A549 (cell line): ENCODE measurements around the gene RAPGEF4. TPM values are rescaled to one million over a fixed set of nuclear protein-coding genes. Genes with fewer than 3 reads are reported as not detected.

Experiments used
- ATAC-seq, 2 experiments: fragments of 200-7000 bp in 1 of 2; fragments of >200 bp in 1 of 2; cut with Nextera tagmentation in 1 of 2; cut with Tn5 transposase in 1 of 2; 3 replicates each; pipeline versions ENCODE4 v1.8.0 to v1.9.1; 2018 to 2020; ENCODE audit warnings: mild to moderate bottlenecking in 1 of 2, moderate library complexity in 1 of 2
- CTCF ChIA-PET: fragments of 300-600 bp; sonication (Branson Sonifier 250); formaldehyde crosslinking; extraction: SDS; loops from one replicate; lab custom pipeline; 2021; ENCODE audit warnings: antibody characterized with exemption, inconsistent platforms; lab: Yijun Ruan, JAX
- POLR2A ChIA-PET: fragments of 350-600 bp; formaldehyde crosslinking; extraction: SDS; loops from one replicate; lab custom pipeline; 2021; ENCODE audit warnings: antibody characterized with exemption, inconsistent platforms; lab: Yijun Ruan, JAX
- DNase-seq, 2 experiments: peaks; one replicate each; pipeline versions ENCODE4 v3.0.0 to v3.0.0-alpha.2; 2011 to 2016; ENCODE audit warnings: low read depth in 1 of 2, low spot score in 1 of 2
- FAIRE-seq: peaks from 2 replicates; lab custom pipeline; 2011; peaks lifted over from hg19 to GRCh38; lab: Jason Lieb, UNC
- H3K27ac ChIP-seq, 2 experiments: fragments of >200 bp; sonication (Bioruptor Twin); formaldehyde crosslinking; 3 replicates each; pipeline ENCODE4 v1.5.1; 2016 to 2017
- H3K4me1 ChIP-seq: fragments of >200 bp; sonication (Bioruptor Twin); formaldehyde crosslinking; 3 replicates; pipeline ENCODE4 v1.6.1; 2016
- H3K4me2 ChIP-seq: fragments of >200 bp; sonication (Bioruptor Twin); formaldehyde crosslinking; 3 replicates; pipeline ENCODE4 v1.6.1; 2016
- H3K4me3 ChIP-seq: fragments of >200 bp; sonication (Bioruptor Twin); formaldehyde crosslinking; 3 replicates; pipeline ENCODE4 v1.5.1; 2016
- H3K9me3 ChIP-seq: fragments of >200 bp; sonication (Bioruptor Twin); formaldehyde crosslinking; 3 replicates; pipeline ENCODE4 v1.6.1; 2016
- CBX2 ChIP-seq: fragments of 200-600 bp; sonication (generic); IDR thresholded peaks from 2 replicates; pipeline ENCODE4 v1.6.1; 2016; ENCODE audit warnings: low read depth, mild to moderate bottlenecking, borderline replicate concordance
- CBX8 ChIP-seq: fragments of 200-600 bp; sonication (generic); IDR thresholded peaks from 2 replicates; pipeline ENCODE4 v1.6.1; 2016
- CHD2 ChIP-seq: fragments of 150-350 bp; IDR thresholded peaks from 2 replicates; pipeline ENCODE4 v1.6.1; 2014; ENCODE audit warnings: low read length; ENCODE audit not compliant: partially characterized antibody
- ESRRA ChIP-seq: fragments of 150-350 bp; IDR thresholded peaks from 2 replicates; pipeline ENCODE4 v1.6.1; 2014; ENCODE audit warnings: mild to moderate bottlenecking, low read length, borderline replicate concordance
- FOSB ChIP-seq: fragments of 250-450 bp; sonication (Bioruptor Pico); IDR thresholded peaks from 2 replicates; pipeline ENCODE4 v1.5.0; 2020; ENCODE audit warnings: mild to moderate bottlenecking, moderate library complexity
- GATA3 ChIP-seq: IDR thresholded peaks from 2 replicates; pipeline ENCODE4 v1.6.1; 2012; ENCODE audit warnings: borderline replicate concordance
- HOXB13 ChIP-seq: fragments of 250-450 bp; sonication (Bioruptor Pico); IDR thresholded peaks from 2 replicates; pipeline ENCODE4 v1.5.0; 2020; ENCODE audit warnings: low read depth, mild to moderate bottlenecking, moderate library complexity
- HOXB5 ChIP-seq: fragments of 250-450 bp; sonication (Bioruptor Pico); IDR thresholded peaks from 2 replicates; pipeline ENCODE4 v1.5.0; 2020; ENCODE audit warnings: mild to moderate bottlenecking, moderate library complexity
- KDM5A ChIP-seq: fragments of 200-600 bp; sonication (generic); IDR thresholded peaks from 2 replicates; pipeline ENCODE4 v1.6.1; 2016; ENCODE audit warnings: antibody characterized with exemption, mild to moderate bottlenecking
- PHF8 ChIP-seq: fragments of 200-600 bp; sonication (generic); IDR thresholded peaks from 2 replicates; pipeline ENCODE4 v1.6.1; 2016; ENCODE audit warnings: low read depth, mild to moderate bottlenecking, antibody characterized with exemption, moderate library complexity, borderline replicate concordance
- RNF2 ChIP-seq: fragments of 200-600 bp; sonication (generic); IDR thresholded peaks from 2 replicates; pipeline ENCODE4 v1.6.1; 2016; ENCODE audit warnings: low read depth, mild to moderate bottlenecking, antibody characterized with exemption, moderate library complexity, borderline replicate concordance
- SMC3 ChIP-seq: fragments of >200 bp; sonication (Bioruptor Twin); formaldehyde crosslinking; IDR thresholded peaks from 3 replicates; pipeline ENCODE4 v1.6.1; 2018; ENCODE audit warnings: inconsistent platforms
- TFCP2L1 ChIP-seq: fragments of 250-450 bp; sonication (Bioruptor Pico); IDR thresholded peaks from 2 replicates; pipeline ENCODE4 v1.5.0; 2021; ENCODE audit warnings: mild to moderate bottlenecking
- ZSCAN20 ChIP-seq: fragments of 250-450 bp; sonication (Bioruptor Pico); IDR thresholded peaks from 2 replicates; pipeline ENCODE4 v1.8.0; 2022; ENCODE audit warnings: mild to moderate bottlenecking, moderate library complexity
- WGBS: methylation state at CpG from one replicate; pipeline ENCODE4 v1.1.6; 2017; ENCODE audit errors: missing lambda C conversion rate; 5-methylcytosine and 5-hydroxymethylcytosine counted together
- polyA plus RNA-seq, 4 experiments: library from polyadenylated mRNA; depleted of rRNA in 3 of 4; stranded (reverse); fragments of >200 nt; fragmentation: RNase III in 1 of 4; extraction: RNeasy Plus Mini Kit Qiagen cat#74134 plus additional on column Dnase treatment in 1 of 4; gene quantifications; 2 replicates in 3 of 4; 3 replicates in 1 of 4; pipeline ENCODE4 v1.2.3, GENCODE V29; 2011 to 2017
- TF ChIP-seq, protein P1 (sequence below): fragments of >200 bp; sonication (Bioruptor Twin); formaldehyde crosslinking; IDR thresholded peaks from 3 replicates; pipeline ENCODE4 v1.5.1; 2016
- TF ChIP-seq, protein P2 (sequence below): fragments of 200-600 bp; sonication (generic); IDR thresholded peaks from 2 replicates; pipeline ENCODE4 v1.6.1; 2016; ENCODE audit warnings: antibody characterized with exemption, mild to moderate bottlenecking, moderate library complexity
- TF ChIP-seq, protein P3 (sequence below): fragments of 150-350 bp; IDR thresholded peaks from 2 replicates; pipeline ENCODE4 v1.6.1; 2014; ENCODE audit warnings: low read depth, mild to moderate bottlenecking, low read length
- TF ChIP-seq, protein P4 (sequence below): fragments of 250-450 bp; sonication (Bioruptor Pico); IDR thresholded peaks from 2 replicates; pipeline ENCODE4 v1.5.0; 2021; ENCODE audit warnings: mild to moderate bottlenecking, moderate library complexity, borderline replicate concordance
- TF ChIP-seq, protein P5 (sequence below): IDR thresholded peaks from 2 replicates; pipeline ENCODE4 v1.6.1; 2012

RAPGEF4 gene
- polyA plus RNA-seq, 2 of the 4 experiments (the other 2 are of a cell fraction) = 0.18 to 1.1 TPM

DNA sequence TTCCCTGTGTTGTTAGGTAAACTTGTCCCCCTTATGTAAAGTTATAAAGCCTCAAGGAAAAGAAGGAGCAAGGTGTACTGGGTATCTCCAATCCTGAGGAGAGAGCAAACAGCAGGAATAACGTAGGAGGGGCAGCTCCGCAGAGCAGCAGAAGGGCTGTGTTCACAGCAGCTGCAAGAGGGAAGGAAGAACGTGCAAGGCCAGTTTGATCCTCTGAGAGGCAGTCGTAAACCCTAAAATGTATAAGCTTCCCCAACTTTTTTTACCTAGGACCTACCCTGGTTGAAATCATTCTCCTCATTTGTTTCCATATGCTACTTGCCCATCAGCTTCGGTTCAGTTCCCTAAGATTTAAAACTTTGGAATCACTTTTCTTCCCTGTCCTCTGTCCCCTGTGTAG lies 288.1 kb downstream of the RAPGEF4 start:
- DNase-seq (no peak), ATAC-seq (no peak), FAIRE-seq (no peak)
- 73% methylated on average over 5 of the region's 5 CpGs for WGBS
- no peak overlapping the region for H3K4me3 ChIP-seq
- peaks cover 17% of the 10 kb centered on the region for H3K4me1 ChIP-seq
- no peak overlapping the region for H3K4me2 ChIP-seq
- no peak for TF ChIP-seq FOSB (CRISPR knock-in tag)
- TF ChIP-seq, protein P1, sequence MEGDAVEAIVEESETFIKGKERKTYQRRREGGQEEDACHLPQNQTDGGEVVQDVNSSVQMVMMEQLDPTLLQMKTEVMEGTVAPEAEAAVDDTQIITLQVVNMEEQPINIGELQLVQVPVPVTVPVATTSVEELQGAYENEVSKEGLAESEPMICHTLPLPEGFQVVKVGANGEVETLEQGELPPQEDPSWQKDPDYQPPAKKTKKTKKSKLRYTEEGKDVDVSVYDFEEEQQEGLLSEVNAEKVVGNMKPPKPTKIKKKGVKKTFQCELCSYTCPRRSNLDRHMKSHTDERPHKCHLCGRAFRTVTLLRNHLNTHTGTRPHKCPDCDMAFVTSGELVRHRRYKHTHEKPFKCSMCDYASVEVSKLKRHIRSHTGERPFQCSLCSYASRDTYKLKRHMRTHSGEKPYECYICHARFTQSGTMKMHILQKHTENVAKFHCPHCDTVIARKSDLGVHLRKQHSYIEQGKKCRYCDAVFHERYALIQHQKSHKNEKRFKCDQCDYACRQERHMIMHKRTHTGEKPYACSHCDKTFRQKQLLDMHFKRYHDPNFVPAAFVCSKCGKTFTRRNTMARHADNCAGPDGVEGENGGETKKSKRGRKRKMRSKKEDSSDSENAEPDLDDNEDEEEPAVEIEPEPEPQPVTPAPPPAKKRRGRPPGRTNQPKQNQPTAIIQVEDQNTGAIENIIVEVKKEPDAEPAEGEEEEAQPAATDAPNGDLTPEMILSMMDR = no peak
- TF ChIP-seq, protein P2, sequence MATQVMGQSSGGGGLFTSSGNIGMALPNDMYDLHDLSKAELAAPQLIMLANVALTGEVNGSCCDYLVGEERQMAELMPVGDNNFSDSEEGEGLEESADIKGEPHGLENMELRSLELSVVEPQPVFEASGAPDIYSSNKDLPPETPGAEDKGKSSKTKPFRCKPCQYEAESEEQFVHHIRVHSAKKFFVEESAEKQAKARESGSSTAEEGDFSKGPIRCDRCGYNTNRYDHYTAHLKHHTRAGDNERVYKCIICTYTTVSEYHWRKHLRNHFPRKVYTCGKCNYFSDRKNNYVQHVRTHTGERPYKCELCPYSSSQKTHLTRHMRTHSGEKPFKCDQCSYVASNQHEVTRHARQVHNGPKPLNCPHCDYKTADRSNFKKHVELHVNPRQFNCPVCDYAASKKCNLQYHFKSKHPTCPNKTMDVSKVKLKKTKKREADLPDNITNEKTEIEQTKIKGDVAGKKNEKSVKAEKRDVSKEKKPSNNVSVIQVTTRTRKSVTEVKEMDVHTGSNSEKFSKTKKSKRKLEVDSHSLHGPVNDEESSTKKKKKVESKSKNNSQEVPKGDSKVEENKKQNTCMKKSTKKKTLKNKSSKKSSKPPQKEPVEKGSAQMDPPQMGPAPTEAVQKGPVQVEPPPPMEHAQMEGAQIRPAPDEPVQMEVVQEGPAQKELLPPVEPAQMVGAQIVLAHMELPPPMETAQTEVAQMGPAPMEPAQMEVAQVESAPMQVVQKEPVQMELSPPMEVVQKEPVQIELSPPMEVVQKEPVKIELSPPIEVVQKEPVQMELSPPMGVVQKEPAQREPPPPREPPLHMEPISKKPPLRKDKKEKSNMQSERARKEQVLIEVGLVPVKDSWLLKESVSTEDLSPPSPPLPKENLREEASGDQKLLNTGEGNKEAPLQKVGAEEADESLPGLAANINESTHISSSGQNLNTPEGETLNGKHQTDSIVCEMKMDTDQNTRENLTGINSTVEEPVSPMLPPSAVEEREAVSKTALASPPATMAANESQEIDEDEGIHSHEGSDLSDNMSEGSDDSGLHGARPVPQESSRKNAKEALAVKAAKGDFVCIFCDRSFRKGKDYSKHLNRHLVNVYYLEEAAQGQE = no peak
- TF ChIP-seq, protein P3, sequence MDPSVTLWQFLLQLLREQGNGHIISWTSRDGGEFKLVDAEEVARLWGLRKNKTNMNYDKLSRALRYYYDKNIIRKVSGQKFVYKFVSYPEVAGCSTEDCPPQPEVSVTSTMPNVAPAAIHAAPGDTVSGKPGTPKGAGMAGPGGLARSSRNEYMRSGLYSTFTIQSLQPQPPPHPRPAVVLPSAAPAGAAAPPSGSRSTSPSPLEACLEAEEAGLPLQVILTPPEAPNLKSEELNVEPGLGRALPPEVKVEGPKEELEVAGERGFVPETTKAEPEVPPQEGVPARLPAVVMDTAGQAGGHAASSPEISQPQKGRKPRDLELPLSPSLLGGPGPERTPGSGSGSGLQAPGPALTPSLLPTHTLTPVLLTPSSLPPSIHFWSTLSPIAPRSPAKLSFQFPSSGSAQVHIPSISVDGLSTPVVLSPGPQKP = no peak
- no peak for TF ChIP-seq TFCP2L1 (CRISPR knock-in tag)
- no peak for TF ChIP-seq CBX2
- no peak for TF ChIP-seq HOXB13 (CRISPR knock-in tag)
- TF ChIP-seq HOXB5 (CRISPR knock-in tag) = no peak
- no peak for TF ChIP-seq SMC3
- TF ChIP-seq PHF8 = no peak
- TF ChIP-seq GATA3 = no peak
- TF ChIP-seq, protein P4, sequence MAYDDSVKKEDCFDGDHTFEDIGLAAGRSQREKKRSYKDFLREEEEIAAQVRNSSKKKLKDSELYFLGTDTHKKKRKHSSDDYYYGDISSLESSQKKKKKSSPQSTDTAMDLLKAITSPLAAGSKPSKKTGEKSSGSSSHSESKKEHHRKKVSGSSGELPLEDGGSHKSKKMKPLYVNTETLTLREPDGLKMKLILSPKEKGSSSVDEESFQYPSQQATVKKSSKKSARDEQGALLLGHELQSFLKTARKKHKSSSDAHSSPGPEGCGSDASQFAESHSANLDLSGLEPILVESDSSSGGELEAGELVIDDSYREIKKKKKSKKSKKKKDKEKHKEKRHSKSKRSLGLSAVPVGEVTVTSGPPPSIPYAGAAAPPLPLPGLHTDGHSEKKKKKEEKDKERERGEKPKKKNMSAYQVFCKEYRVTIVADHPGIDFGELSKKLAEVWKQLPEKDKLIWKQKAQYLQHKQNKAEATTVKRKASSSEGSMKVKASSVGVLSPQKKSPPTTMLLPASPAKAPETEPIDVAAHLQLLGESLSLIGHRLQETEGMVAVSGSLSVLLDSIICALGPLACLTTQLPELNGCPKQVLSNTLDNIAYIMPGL (CRISPR knock-in tag) = no peak
- no peak for TF ChIP-seq ZSCAN20 (CRISPR knock-in tag)
- TF ChIP-seq, protein P5, sequence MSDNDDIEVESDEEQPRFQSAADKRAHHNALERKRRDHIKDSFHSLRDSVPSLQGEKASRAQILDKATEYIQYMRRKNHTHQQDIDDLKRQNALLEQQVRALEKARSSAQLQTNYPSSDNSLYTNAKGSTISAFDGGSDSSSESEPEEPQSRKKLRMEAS = no peak
- TF ChIP-seq CBX8 = no peak
- H3K9me3 ChIP-seq = 0 out of 3 replicates have a peak, but pooled peaks cover 3% of the 10 kb centered on the region
- CTCF ChIA-PET = interaction anchor here (0.6 to 15.5 kb wide), 11 partner anchors 14 to 425 kb away, joined by 3 to 395 read pairs (median 6); no protein-coding TSS in a partner anchor
- H3K27ac ChIP-seq = no peak overlapping the region
- POLR2A ChIA-PET = no interaction called here

DNA sequence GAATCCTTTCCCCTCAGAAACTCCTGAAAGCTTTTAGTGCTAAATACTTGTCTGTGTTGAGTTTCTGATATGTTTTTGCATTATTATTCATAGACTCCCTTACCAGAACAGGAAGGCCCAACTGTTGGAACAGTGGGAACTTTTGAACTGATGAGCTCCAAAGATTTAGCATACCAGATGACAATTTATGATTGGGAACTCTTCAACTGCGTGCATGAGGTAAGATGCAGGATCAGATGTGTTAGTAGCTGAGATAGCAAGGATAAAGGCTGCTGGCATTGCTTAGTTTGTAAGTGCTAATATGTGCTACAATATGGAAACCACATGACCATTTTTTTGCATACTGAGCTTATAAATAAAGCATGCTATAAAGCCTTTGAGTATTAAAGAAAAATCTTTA lies 290.8 kb downstream of the RAPGEF4 start:
- peak overlapping the region in 1 of 2 experiments; percentile 27; a peak in 3 of 6 replicates for H3K27ac ChIP-seq
- 0 out of 3 replicates have a peak, but pooled peaks cover 3% of the 10 kb centered on the region for H3K9me3 ChIP-seq
- no peak overlapping the region for H3K4me2 ChIP-seq
- POLR2A ChIA-PET = no interaction called here
- H3K4me3 ChIP-seq = no peak overlapping the region
- peaks cover 15% of the 10 kb centered on the region for H3K4me1 ChIP-seq
- no peak for FAIRE-seq
- WGBS = 100% methylated on average over 1 of the region's 1 CpG
- CTCF ChIA-PET = interaction anchor here (0.6 to 15.5 kb wide), 57 partner anchors 9 to 422 kb away, joined by 3 to 395 read pairs (median 5); no protein-coding TSS in a partner anchor
- ATAC-seq = no peak
- DNase-seq = no peak
- TF ChIP-seq CHD2 (no peak), RNF2 (no peak), KDM5A (no peak), ESRRA (no peak), HOXB13 (CRISPR knock-in tag) (no peak), CBX2 (no peak)
- TF ChIP-seq, protein P5 = no peak
- TF ChIP-seq, protein P1 = no peak
- TF ChIP-seq, all 56 proteins: peak for 0
